DND-41 (cell line): Measurements from ENCODE around the gene FRZB.

Source experiments
- ATAC-seq: fragments of 200-7000 bp; cut with Tn5 transposase; 3 replicates; pipeline ENCODE4 v1.9.1; 2021; ENCODE audit warnings: low read depth; ENCODE audit not compliant: insufficient read depth
- DNase-seq: peaks from one replicate; pipeline ENCODE4 v3.0.0-alpha.2; 2020
- H2AFZ ChIP-seq: 2 replicates; pipeline ENCODE4 v1.6.0; 2012; ENCODE audit warnings: low read depth, low read length
- H3K27ac ChIP-seq: 2 replicates; pipeline ENCODE4 v1.5.1; 2012; ENCODE audit warnings: low read length, inconsistent platforms
- H3K27me3 ChIP-seq: fragments of 200-600 bp; sonication (generic); 2 replicates; pipeline ENCODE4 v1.6.0; 2012; ENCODE audit warnings: low read length, mild to moderate bottlenecking, inconsistent platforms; ENCODE audit not compliant: insufficient read depth, poor library complexity
- H3K36me3 ChIP-seq: 2 replicates; pipeline ENCODE4 v1.5.1; 2012; ENCODE audit warnings: low read length, inconsistent platforms; ENCODE audit not compliant: insufficient read depth
- H3K4me1 ChIP-seq: 2 replicates; pipeline ENCODE4 v1.5.1; 2012; ENCODE audit warnings: mild to moderate bottlenecking, low read length; ENCODE audit not compliant: insufficient read depth
- H3K4me2 ChIP-seq: 2 replicates; pipeline ENCODE4 v1.6.0; 2012; ENCODE audit warnings: mild to moderate bottlenecking, moderate library complexity, low read length, inconsistent platforms; ENCODE audit not compliant: insufficient read depth
- H3K4me3 ChIP-seq, 2 experiments: fragments of 200-600 bp in 1 of 2; shearing (Covaris generic) in 1 of 2; 2 replicates each; pipeline ENCODE4 v1.5.1; 2012 to 2016; ENCODE audit warnings: inconsistent platforms in 2 of 2, low read length in 2 of 2, mild to moderate bottlenecking in 2 of 2, low read depth in 1 of 2, moderate library complexity in 1 of 2
- H3K79me2 ChIP-seq: 2 replicates; pipeline ENCODE4 v1.6.0; 2012; ENCODE audit warnings: low read length, inconsistent platforms; ENCODE audit not compliant: insufficient read depth
- H3K9ac ChIP-seq: 2 replicates; pipeline ENCODE4 v1.6.0; 2012; ENCODE audit warnings: low read depth, mild to moderate bottlenecking, inconsistent platforms, low read length, moderate library complexity
- H3K9me3 ChIP-seq: 2 replicates; pipeline ENCODE4 v1.5.1; 2012; ENCODE audit warnings: low read length, moderate library complexity, mild to moderate bottlenecking, inconsistent platforms; ENCODE audit not compliant: insufficient read depth, severe bottlenecking
- H4K20me1 ChIP-seq: 2 replicates; pipeline ENCODE4 v1.6.0; 2012; ENCODE audit warnings: low read length; ENCODE audit not compliant: insufficient read depth
- CTCF ChIP-seq: IDR thresholded peaks from 2 replicates; pipeline ENCODE4 v1.5.1; 2012; ENCODE audit warnings: borderline replicate concordance, low read length, moderate library complexity, mild to moderate bottlenecking; ENCODE audit not compliant: poor library complexity, severe bottlenecking; ENCODE audit errors: extremely low read depth
- EZH2 ChIP-seq: IDR thresholded peaks from 3 replicates; pipeline ENCODE4 v1.6.1; 2012; ENCODE audit warnings: borderline replicate concordance, low read depth, mild to moderate bottlenecking, moderate library complexity, low read length, inconsistent platforms; ENCODE audit not compliant: severe bottlenecking

Gene FRZB

GRCh38 chr2:182836451-182836850 lies 30.0 kb downstream of the FRZB start:
- Histone ChIP-seq H3K9me3 (no peaks in the 10 kb centered on the region), H3K27me3 (peaks cover 11% of the 10 kb centered on the region), H3K4me3 (no peak overlapping the region), H3K4me2 (no peak overlapping the region), H3K27ac (no peak overlapping the region), H3K79me2 (no peaks in the 10 kb centered on the region), H3K9ac (no peak overlapping the region), H3K4me1 (no peaks in the 10 kb centered on the region; the same call in 1 of the 2 replicates), H2AFZ (no peak overlapping the region), H3K36me3 (no peaks in the 10 kb centered on the region), H4K20me1 (no peaks in the 10 kb centered on the region)
- DNase-seq (no peak), ATAC-seq (no peak)
- no peak for TF ChIP-seq CTCF
- no peak for TF ChIP-seq EZH2

- no peak overlapping the region for H3K4me3 ChIP-seq
These were observed 32.1 kb downstream of the FRZB start for GRCh38 chr2:182834293-182834692.

GRCh38 chr2:182833084-182833854 lies 33.2 kb downstream of the FRZB start:
- H3K27me3 ChIP-seq: peaks cover 6% of the 10 kb centered on the region
- no peak overlapping the region for H2AFZ ChIP-seq
- no peaks in the 10 kb centered on the region; the same call in 1 of the 2 replicates for H3K4me1 ChIP-seq
- TF ChIP-seq EZH2 (no peak), CTCF (no peak)
- H3K36me3 ChIP-seq: no peaks in the 10 kb centered on the region
- H3K4me2 ChIP-seq: no peak overlapping the region
- no peaks in the 10 kb centered on the region for H4K20me1 ChIP-seq
- no peak overlapping the region for H3K4me3 ChIP-seq
- DNase-seq: no peak
- H3K9ac ChIP-seq: no peak overlapping the region
- no peak for ATAC-seq
- no peak overlapping the region for H3K27ac ChIP-seq
- no peaks in the 10 kb centered on the region for H3K9me3 ChIP-seq
- no peaks in the 10 kb centered on the region for H3K79me2 ChIP-seq

More at GRCh38 chr2:182834293-182834692, 32.1 kb downstream of the FRZB start:
- no peaks in the 10 kb centered on the region for H3K9me3 ChIP-seq
- no peaks in the 10 kb centered on the region; the same call in 1 of the 2 replicates for H3K4me1 ChIP-seq
- DNase-seq (no peak), ATAC-seq (no peak)
- peaks cover 7% of the 10 kb centered on the region for H3K27me3 ChIP-seq
- no peaks in the 10 kb centered on the region for H4K20me1 ChIP-seq
- no peak overlapping the region for H3K9ac ChIP-seq
- no peak for TF ChIP-seq EZH2
- no peak overlapping the region for H3K27ac ChIP-seq
- no peak overlapping the region for H3K4me2 ChIP-seq
- H2AFZ ChIP-seq: no peak overlapping the region
- H3K36me3 ChIP-seq: no peaks in the 10 kb centered on the region
- no peaks in the 10 kb centered on the region for H3K79me2 ChIP-seq

- Histone ChIP-seq H3K4me3 (no peak overlapping the region), H3K27ac (no peak overlapping the region), H3K9me3 (no peaks in the 10 kb centered on the region), H3K4me1 (no peaks in the 10 kb centered on the region; the same call in 1 of the 2 replicates), H3K9ac (no peak overlapping the region), H3K79me2 (no peaks in the 10 kb centered on the region), H2AFZ (no peak overlapping the region), H3K27me3 (peaks cover 6% of the 10 kb centered on the region), H3K36me3 (no peaks in the 10 kb centered on the region), H4K20me1 (no peaks in the 10 kb centered on the region), H3K4me2 (no peak overlapping the region)
- no peak for TF ChIP-seq EZH2
- TF ChIP-seq CTCF: no peak
- DNase-seq (peak; percentile 21), ATAC-seq (peak; percentile 72)
These were observed 34.5 kb downstream of the FRZB start for GRCh38 chr2:182831921-182832320.
